Mammary epithelial cell (primary cell): ENCODE measurements around the gene POTEI.
"Not testable (repeated sequence)": the region's sequence is repeated elsewhere in the genome, so short reads cannot be mapped to it uniquely, and the experiment has no call there.

ENCODE experiments used
- EZH2 ChIP-seq: IDR thresholded peaks from 2 replicates; pipeline ENCODE4 v1.6.1; 2012; ENCODE audit warnings: low read length, inconsistent platforms, borderline replicate concordance
- TF ChIP-seq, protein P1 (sequence below), 2 donors: IDR thresholded peaks in 1 of 2; conservative IDR thresholded peaks in 1 of 2; 2 replicates each; pipeline ENCODE4 v1.5.1; 2011 to 2012; ENCODE audit warnings: inconsistent platforms in 2 of 2, low read length in 2 of 2, mild to moderate bottlenecking in 2 of 2, control low read depth in 1 of 2, low read depth in 1 of 2; ENCODE audit not compliant: insufficient read depth in 1 of 2; ENCODE audit errors: extremely low read depth in 1 of 2

DNA sequence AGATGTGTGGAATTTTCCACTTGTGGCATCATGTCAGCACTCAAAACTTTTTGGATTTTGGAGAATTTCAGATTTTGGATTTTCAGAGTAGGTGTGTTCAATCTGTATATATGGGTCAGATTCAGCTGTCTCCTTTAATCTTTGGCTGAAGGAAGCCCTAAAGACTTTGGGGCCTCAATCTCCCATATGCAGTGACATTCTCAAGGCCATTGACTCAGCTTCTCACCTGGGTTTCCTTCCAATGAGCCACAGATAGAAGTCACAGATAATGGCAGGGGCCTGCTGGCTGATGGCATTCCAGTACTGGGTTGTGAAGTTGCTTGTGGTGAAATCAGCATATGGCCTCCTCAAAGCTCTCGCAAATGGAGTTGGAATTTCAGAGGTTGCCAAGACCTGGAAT lies 90.3 kb downstream of the POTEI start:
- TF ChIP-seq, protein P1, sequence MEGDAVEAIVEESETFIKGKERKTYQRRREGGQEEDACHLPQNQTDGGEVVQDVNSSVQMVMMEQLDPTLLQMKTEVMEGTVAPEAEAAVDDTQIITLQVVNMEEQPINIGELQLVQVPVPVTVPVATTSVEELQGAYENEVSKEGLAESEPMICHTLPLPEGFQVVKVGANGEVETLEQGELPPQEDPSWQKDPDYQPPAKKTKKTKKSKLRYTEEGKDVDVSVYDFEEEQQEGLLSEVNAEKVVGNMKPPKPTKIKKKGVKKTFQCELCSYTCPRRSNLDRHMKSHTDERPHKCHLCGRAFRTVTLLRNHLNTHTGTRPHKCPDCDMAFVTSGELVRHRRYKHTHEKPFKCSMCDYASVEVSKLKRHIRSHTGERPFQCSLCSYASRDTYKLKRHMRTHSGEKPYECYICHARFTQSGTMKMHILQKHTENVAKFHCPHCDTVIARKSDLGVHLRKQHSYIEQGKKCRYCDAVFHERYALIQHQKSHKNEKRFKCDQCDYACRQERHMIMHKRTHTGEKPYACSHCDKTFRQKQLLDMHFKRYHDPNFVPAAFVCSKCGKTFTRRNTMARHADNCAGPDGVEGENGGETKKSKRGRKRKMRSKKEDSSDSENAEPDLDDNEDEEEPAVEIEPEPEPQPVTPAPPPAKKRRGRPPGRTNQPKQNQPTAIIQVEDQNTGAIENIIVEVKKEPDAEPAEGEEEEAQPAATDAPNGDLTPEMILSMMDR (conservative IDR thresholded peaks at IDR 0.05 in 1 of 2, IDR thresholded peaks at IDR 0.05 in 1 of 2; ENCODE audit: extremely low read depth in 1 of 2, insufficient read depth in 1 of 2, low read depth in 1 of 2, low read length in 2 of 2), result not testable (repeated sequence)
- TF ChIP-seq EZH2, result not testable (repeated sequence)
